HEK293T (cell line): ENCODE measurements around the gene NPFF.

Experiments used
- CTCF ChIA-PET: fragments of 350-600 bp; formaldehyde crosslinking; extraction: SDS; loops from one replicate; lab custom pipeline; 2021; ENCODE audit warnings: antibody characterized with exemption, inconsistent platforms; lab: Yijun Ruan, JAX
- POLR2A ChIA-PET: fragments of 350-600 bp; formaldehyde crosslinking; extraction: SDS; loops from one replicate; lab custom pipeline; 2020; ENCODE audit warnings: antibody characterized with exemption, inconsistent platforms; lab: Yijun Ruan, JAX
- DNase-seq: peaks from one replicate; pipeline ENCODE4 v3.0.0; 2012; ENCODE audit warnings: mixed read lengths; ENCODE audit errors: extremely low spot score
- ARNT ChIP-seq: fragments of 450-650 bp; IDR thresholded peaks from 2 replicates; pipeline ENCODE4 v1.6.1; 2017; ENCODE audit warnings: mild to moderate bottlenecking
- BHLHE40 ChIP-seq: fragments of 450-650 bp; IDR thresholded peaks from 2 replicates; pipeline ENCODE4 v1.6.1; 2016; ENCODE audit warnings: mild to moderate bottlenecking, moderate library complexity, borderline replicate concordance
- CTBP1 ChIP-seq: fragments of 450-650 bp; IDR thresholded peaks from 2 replicates; pipeline ENCODE4 v1.6.1; 2016; ENCODE audit warnings: borderline replicate concordance
- ELF4 ChIP-seq: fragments of 450-650 bp; IDR thresholded peaks from 2 replicates; pipeline ENCODE4 v1.6.1; 2017; ENCODE audit warnings: antibody characterized with exemption
- FOXA1 ChIP-seq: fragments of 450-650 bp; IDR thresholded peaks from 2 replicates; pipeline ENCODE4 v1.6.1; 2016; ENCODE audit warnings: mild to moderate bottlenecking
- FOXK2 ChIP-seq: fragments of 450-650 bp; IDR thresholded peaks from 2 replicates; pipeline ENCODE4 v1.6.1; 2016; ENCODE audit warnings: mild to moderate bottlenecking
- FOXM1 ChIP-seq: fragments of 450-650 bp; IDR thresholded peaks from 2 replicates; pipeline ENCODE4 v1.6.1; 2017; ENCODE audit warnings: mild to moderate bottlenecking, borderline replicate concordance
- HDGF ChIP-seq: fragments of 450-650 bp; IDR thresholded peaks from 2 replicates; pipeline ENCODE4 v1.6.1; 2017; ENCODE audit warnings: antibody characterized with exemption, borderline replicate concordance
- L3MBTL2 ChIP-seq: fragments of 450-650 bp; conservative IDR thresholded peaks from 2 replicates; pipeline ENCODE4 v1.6.1; 2016; ENCODE audit warnings: mild to moderate bottlenecking
- LEF1 ChIP-seq: fragments of 450-650 bp; IDR thresholded peaks from 2 replicates; pipeline ENCODE4 v1.6.1; 2017; ENCODE audit warnings: mild to moderate bottlenecking, borderline replicate concordance
- NFRKB ChIP-seq: fragments of 450-650 bp; IDR thresholded peaks from 2 replicates; pipeline ENCODE4 v1.6.1; 2016; ENCODE audit warnings: mild to moderate bottlenecking, moderate library complexity
- SP1 ChIP-seq: fragments of 450-650 bp; IDR thresholded peaks from 2 replicates; pipeline ENCODE4 v1.6.1; 2017
- SUZ12 ChIP-seq: fragments of 450-650 bp; IDR thresholded peaks from 2 replicates; pipeline ENCODE4 v1.6.1; 2016; ENCODE audit warnings: mild to moderate bottlenecking
- TARDBP ChIP-seq: fragments of 450-650 bp; IDR thresholded peaks from 2 replicates; pipeline ENCODE4 v1.6.1; 2016
- ZNF384 ChIP-seq: fragments of 450-650 bp; IDR thresholded peaks from 2 replicates; pipeline ENCODE4 v1.6.1; 2016
- TF ChIP-seq, protein P1 (sequence below): fragments of 450-650 bp; IDR thresholded peaks from 2 replicates; pipeline ENCODE4 v1.6.1; 2016

The NPFF gene

GRCh38 chr12:53464685-53465418 is 42.4 kb downstream of the NPFF start:
- no peak for DNase-seq
- CTCF ChIA-PET: no interaction called here
- TF ChIP-seq, protein P1, sequence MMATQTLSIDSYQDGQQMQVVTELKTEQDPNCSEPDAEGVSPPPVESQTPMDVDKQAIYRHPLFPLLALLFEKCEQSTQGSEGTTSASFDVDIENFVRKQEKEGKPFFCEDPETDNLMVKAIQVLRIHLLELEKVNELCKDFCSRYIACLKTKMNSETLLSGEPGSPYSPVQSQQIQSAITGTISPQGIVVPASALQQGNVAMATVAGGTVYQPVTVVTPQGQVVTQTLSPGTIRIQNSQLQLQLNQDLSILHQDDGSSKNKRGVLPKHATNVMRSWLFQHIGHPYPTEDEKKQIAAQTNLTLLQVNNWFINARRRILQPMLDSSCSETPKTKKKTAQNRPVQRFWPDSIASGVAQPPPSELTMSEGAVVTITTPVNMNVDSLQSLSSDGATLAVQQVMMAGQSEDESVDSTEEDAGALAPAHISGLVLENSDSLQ: no peak
- TF ChIP-seq HDGF: no peak
- no peak for TF ChIP-seq FOXM1
- TF ChIP-seq ELF4: no peak
- POLR2A ChIA-PET: interaction anchor here (0.8 to 1.6 kb wide), 2 partner anchors 8 to 10 kb away, joined by 3 to 5 read pairs; no protein-coding TSS in a partner anchor

- POLR2A ChIA-PET: interaction anchor here (0.8 to 1.6 kb wide), 2 partner anchors 9 kb away, joined by 3 to 5 read pairs; no protein-coding TSS in a partner anchor
- CTCF ChIA-PET: no interaction called here
- no peak for DNase-seq
- no peak for TF ChIP-seq FOXM1
- no peak for TF ChIP-seq HDGF
- TF ChIP-seq BHLHE40: no peak
- no peak for TF ChIP-seq ELF4
- no peak for TF ChIP-seq ZNF384
- TF ChIP-seq, protein P1: no peak
- TF ChIP-seq CTBP1: no peak
- no peak for TF ChIP-seq FOXA1
- TF ChIP-seq NFRKB: no peak
- TF ChIP-seq LEF1: no peak
- TF ChIP-seq L3MBTL2: no peak
- TF ChIP-seq FOXK2: no peak
- no peak for TF ChIP-seq SUZ12
- no peak for TF ChIP-seq SP1
- TF ChIP-seq ARNT: no peak
- no peak for TF ChIP-seq TARDBP
These were observed 43.3 kb downstream of the NPFF start for GRCh38 chr12:53463802-53464560.

- no peak for DNase-seq
- ChIA-PET CTCF (no interaction called here), POLR2A (no interaction called here)
- TF ChIP-seq FOXM1 (no peak), ZNF384 (no peak), LEF1 (no peak), CTBP1 (no peak), ARNT (no peak), HDGF (no peak)
These were observed 44.3 kb downstream of the NPFF start for GRCh38 chr12:53462935-53463334.

DNA sequence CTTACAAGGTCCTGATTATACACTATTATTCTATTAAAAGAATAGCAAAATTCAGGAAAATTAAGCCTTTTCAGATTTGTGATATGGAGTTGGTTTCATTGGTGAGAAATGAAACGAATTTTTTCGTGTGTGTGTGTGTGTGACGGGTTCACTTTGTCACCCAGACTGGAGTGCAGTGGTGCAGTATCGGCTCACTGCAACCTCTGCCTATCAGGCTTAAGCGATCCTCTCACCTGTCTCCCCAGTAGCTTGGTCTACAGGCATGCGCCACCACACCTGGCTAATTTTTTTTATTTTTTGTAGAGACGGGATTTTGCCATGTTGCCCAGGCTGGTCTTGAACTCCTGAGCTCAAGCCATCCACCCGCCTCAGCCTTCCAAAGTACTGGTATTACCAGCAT is 45.7 kb downstream of the NPFF start:
- CTCF ChIA-PET: no interaction called here
- TF ChIP-seq TARDBP: no peak
- no peak for TF ChIP-seq ELF4
- no peak for DNase-seq
- POLR2A ChIA-PET: interaction anchor here (1.0 kb wide), 1 partner anchor 39 kb away, joined by 4 read pairs; the partner anchor contains the start of gene TARBP2

DNA sequence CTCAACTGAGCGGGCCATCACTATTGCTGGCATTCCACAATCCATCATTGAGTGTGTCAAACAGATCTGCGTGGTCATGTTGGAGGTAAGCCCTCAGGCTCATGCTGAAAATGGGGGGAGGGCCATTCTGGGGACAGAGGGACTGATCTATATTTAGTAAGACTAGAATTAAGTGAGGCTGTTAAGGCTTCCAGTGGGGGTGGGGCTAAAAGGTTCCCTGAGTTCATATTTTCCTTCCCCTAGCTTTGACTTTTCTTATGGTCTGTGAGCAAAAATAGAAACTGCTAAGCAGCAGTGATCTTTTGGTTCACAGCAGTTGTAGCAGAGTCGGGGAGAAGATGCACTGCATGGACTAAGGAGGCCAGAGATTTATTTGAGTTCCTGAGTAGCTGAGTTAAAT is 46.2 kb downstream of the NPFF start:
- TF ChIP-seq ZNF384 (no peak), HDGF (no peak), SUZ12 (no peak), ELF4 (no peak)
- DNase-seq: no peak
- ChIA-PET POLR2A (no interaction called here), CTCF (no interaction called here)

DNA sequence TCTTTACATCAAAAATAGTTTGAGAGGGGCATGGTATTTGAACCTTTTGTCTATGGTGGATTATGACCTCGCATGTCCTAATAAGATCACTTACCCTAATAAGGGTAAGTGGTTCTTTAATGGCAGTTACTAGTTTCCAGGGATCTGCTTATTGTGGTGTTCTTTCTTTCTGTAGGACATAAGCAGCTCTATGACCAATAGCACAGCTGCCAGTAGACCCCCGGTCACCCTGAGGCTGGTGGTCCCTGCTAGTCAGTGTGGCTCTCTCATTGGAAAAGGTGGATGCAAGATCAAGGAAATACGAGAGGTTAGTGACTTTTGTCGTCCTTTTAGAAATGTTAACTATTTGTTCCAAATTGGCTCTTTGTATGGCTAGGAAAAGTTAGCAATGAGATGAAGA is 48.2 kb downstream of the NPFF start:
- POLR2A ChIA-PET: interaction anchor here (1.9 to 2.2 kb wide), 2 partner anchors 15 to 35 kb away, joined by 4 to 9 read pairs; no protein-coding TSS in a partner anchor
- TF ChIP-seq LEF1: no peak
- TF ChIP-seq, protein P1: no peak
- TF ChIP-seq CTBP1: no peak
- no peak for TF ChIP-seq L3MBTL2
- no peak for TF ChIP-seq TARDBP
- TF ChIP-seq NFRKB: no peak
- no peak for TF ChIP-seq SP1
- TF ChIP-seq FOXA1: no peak
- TF ChIP-seq SUZ12: no peak
- no peak for TF ChIP-seq FOXK2
- no peak for TF ChIP-seq ZNF384
- no peak for TF ChIP-seq HDGF
- no peak for TF ChIP-seq BHLHE40
- no peak for TF ChIP-seq FOXM1
- TF ChIP-seq ARNT: no peak
- TF ChIP-seq ELF4: no peak
- CTCF ChIA-PET: no interaction called here
- DNase-seq: no peak
